Liver (tissue), 9 donors: ENCODE data around the gene UBL4B. TPM values are rescaled to one million over a fixed set of nuclear protein-coding genes. Genes with fewer than 3 reads are reported as not detected.
A peak's percentile ranks its signal among the peaks of the same experiment; 100 is the strongest.

Experiments used
- DNase-seq: peaks from one replicate; pipeline ENCODE4 v3.0.0-alpha.2; 2017; ENCODE audit warnings: low spot score
- H3K27ac ChIP-seq, 2 donors: one replicate each; pipeline ENCODE4 v1.7.0; 2013; ENCODE audit warnings: inconsistent platforms in 2 of 2, low read length in 2 of 2, control low read depth in 1 of 2, low read depth in 1 of 2, mild to moderate bottlenecking in 1 of 2
- H3K27me3 ChIP-seq, 4 donors: one replicate each; pipeline versions ENCODE4 v1.6.1 to v1.7.0; 2013; ENCODE audit warnings: low read length in 3 of 4, inconsistent platforms in 1 of 4, mild to moderate bottlenecking in 1 of 4, moderate library complexity in 1 of 4; ENCODE audit not compliant: control insufficient read depth in 4 of 4, insufficient read depth in 4 of 4
- H3K36me3 ChIP-seq, 4 donors: one replicate each; pipeline versions ENCODE4 v1.6.1 to v1.7.0; 2013; ENCODE audit warnings: low read length in 3 of 4, mild to moderate bottlenecking in 3 of 4, low read depth in 1 of 4, moderate library complexity in 1 of 4; ENCODE audit not compliant: control insufficient read depth in 4 of 4, insufficient read depth in 3 of 4
- H3K4me1 ChIP-seq, 4 donors: one replicate each; pipeline versions ENCODE4 v1.6.1 to v1.7.0; 2013; ENCODE audit warnings: low read length in 3 of 4, mild to moderate bottlenecking in 3 of 4, moderate library complexity in 1 of 4; ENCODE audit not compliant: control insufficient read depth in 4 of 4, insufficient read depth in 4 of 4
- H3K4me3 ChIP-seq, 3 donors: one replicate each; pipeline versions ENCODE4 v1.6.1 to v1.7.0; 2013; ENCODE audit warnings: low read length in 3 of 3, control low read depth in 1 of 3, low read depth in 1 of 3, mild to moderate bottlenecking in 1 of 3
- H3K9ac ChIP-seq, 2 donors: one replicate each; pipeline ENCODE4 v1.7.0; 2013; ENCODE audit warnings: low read length in 2 of 2, mild to moderate bottlenecking in 2 of 2, moderate library complexity in 2 of 2, control low read depth in 1 of 2, low read depth in 1 of 2
- H3K9me3 ChIP-seq, 4 donors: one replicate each; pipeline versions ENCODE4 v1.6.1 to v1.7.0; 2013; ENCODE audit warnings: low read length in 3 of 4; ENCODE audit not compliant: control insufficient read depth in 4 of 4
- ATF3 ChIP-seq: IDR thresholded peaks from 2 replicates; pipeline ENCODE4 v1.6.1; 2016; ENCODE audit warnings: antibody characterized with exemption
- CTCF ChIP-seq: fragments of 150-350 bp; IDR thresholded peaks from 2 replicates; pipeline ENCODE4 v1.5.1; 2017; ENCODE audit warnings: improper control_type of control experiment, low read depth, low read length; ENCODE audit not compliant: missing input control
- EGR1 ChIP-seq, 2 donors: IDR thresholded peaks; 2 replicates each; pipeline ENCODE4 v1.6.1; 2016 to 2018; ENCODE audit warnings: antibody characterized with exemption in 2 of 2, low read depth in 2 of 2
- FOXA1 ChIP-seq: IDR thresholded peaks from 2 replicates; pipeline ENCODE4 v1.6.1; 2016; ENCODE audit warnings: antibody characterized with exemption
- FOXA2 ChIP-seq: IDR thresholded peaks from 2 replicates; pipeline ENCODE4 v1.6.1; 2016; ENCODE audit warnings: antibody characterized with exemption
- GABPA ChIP-seq, 2 donors: IDR thresholded peaks in 1 of 2; conservative IDR thresholded peaks in 1 of 2; 2 replicates each; pipeline ENCODE4 v1.6.1; 2016; ENCODE audit warnings: antibody characterized with exemption in 2 of 2, mild to moderate bottlenecking in 1 of 2, moderate library complexity in 1 of 2
- HNF4A ChIP-seq, 2 donors: conservative IDR thresholded peaks; 2 replicates each; pipeline ENCODE4 v1.6.1; 2016; ENCODE audit warnings: antibody characterized with exemption in 2 of 2, mild to moderate bottlenecking in 2 of 2
- HNF4G ChIP-seq: IDR thresholded peaks from 2 replicates; pipeline ENCODE4 v1.6.1; 2016; ENCODE audit warnings: antibody characterized with exemption
- JUND ChIP-seq, 2 donors: IDR thresholded peaks; 2 replicates each; pipeline ENCODE4 v1.6.1; 2016; ENCODE audit warnings: antibody characterized with exemption in 2 of 2
- MAX ChIP-seq: IDR thresholded peaks from 2 replicates; pipeline ENCODE4 v1.6.1; 2016; ENCODE audit warnings: antibody characterized with exemption
- NR2F2 ChIP-seq: IDR thresholded peaks from 2 replicates; pipeline ENCODE4 v1.6.1; 2016; ENCODE audit warnings: antibody characterized with exemption
- RAD21 ChIP-seq, 2 donors: IDR thresholded peaks; 2 replicates each; pipeline ENCODE4 v1.6.1; 2016; ENCODE audit warnings: antibody characterized with exemption in 2 of 2, mild to moderate bottlenecking in 2 of 2
- REST ChIP-seq: IDR thresholded peaks from 2 replicates; pipeline ENCODE4 v1.6.1; 2016; ENCODE audit warnings: antibody characterized with exemption, mild to moderate bottlenecking
- RXRA ChIP-seq, 2 donors: IDR thresholded peaks; 2 replicates each; pipeline ENCODE4 v1.6.1; 2017 to 2018; ENCODE audit warnings: antibody characterized with exemption in 2 of 2, mild to moderate bottlenecking in 1 of 2
- SP1 ChIP-seq: IDR thresholded peaks from 2 replicates; pipeline ENCODE4 v1.6.1; 2018; ENCODE audit warnings: antibody characterized with exemption, mild to moderate bottlenecking
- TAF1 ChIP-seq: conservative IDR thresholded peaks from 2 replicates; pipeline ENCODE4 v1.6.1; 2016; ENCODE audit warnings: antibody characterized with exemption, mild to moderate bottlenecking
- YY1 ChIP-seq: IDR thresholded peaks from 2 replicates; pipeline ENCODE4 v1.6.1; 2016; ENCODE audit warnings: antibody characterized with exemption, mild to moderate bottlenecking
- ZBTB33 ChIP-seq: IDR thresholded peaks from 2 replicates; pipeline ENCODE4 v1.6.1; 2016; ENCODE audit warnings: antibody characterized with exemption
- WGBS: extraction: QIAGEN DNeasy Blood & Tissue Kit; methylation state at CpG from one replicate; pipeline ENCODE4 v1.1.7; 2013; 5-methylcytosine and 5-hydroxymethylcytosine counted together
- polyA plus RNA-seq, 2 donors: library from polyadenylated mRNA; stranded (reverse) in 1 of 2; unstranded in 1 of 2; fragments of 200-250 nt in 1 of 2; fragments of >200 nt in 1 of 2; fragmentation: Nextera tagmentation in 1 of 2; extraction: Ambion mirVana in 1 of 2; gene quantifications; one replicate each; pipeline versions ENCODE4 v1.2.1 to v1.2.3, GENCODE V29; 2013 to 2015
- total RNA-seq, 2 donors: library from RNA; depleted of rRNA; stranded (reverse); fragments of >200 nt; gene quantifications; one replicate each; pipeline ENCODE4 v1.2.3, GENCODE V29; 2014
- donor health status: healthy.
- donor health status: healthy.
- donor health status: healthy.
- donor health status: healthy.
- donor health status: healthy.

UBL4B gene
- total and polyA plus RNA-seq, 4 donors: not detected

- Histone ChIP-seq H3K9ac (no peak overlapping the region), H3K27ac (no peak overlapping the region), H3K4me3 (no peak overlapping the region), H3K27me3 (no peaks in the 10 kb centered on the region), H3K9me3 (no peaks in the 10 kb centered on the region), H3K4me1 (peaks cover 0 to 23% (median 17%) of the 10 kb centered on the region in 4 donors), H3K36me3 (no peaks in the 10 kb centered on the region)
- DNase-seq: no peak
- TF ChIP-seq SP1 (no peak), ATF3 (no peak), GABPA (IDR thresholded peaks at IDR 0.05 in 1 of 2, conservative IDR thresholded peaks at IDR 0.05 in 1 of 2) (no peak), RXRA (IDR thresholded peaks at IDR 0.05) (no peak), CTCF (no peak), HNF4G (no peak), REST (no peak), ZBTB33 (no peak)
- WGBS: 90% methylated on average over 3 of the region's 3 CpGs
These were observed 20.5 kb upstream of the UBL4B start for GRCh38 chr1:110091791-110092190.

GRCh38 chr1:110092991-110093390 is 19.3 kb upstream of the UBL4B start:
- Histone ChIP-seq H3K9me3 (no peaks in the 10 kb centered on the region), H3K36me3 (no peaks in the 10 kb centered on the region), H3K27me3 (no peaks in the 10 kb centered on the region), H3K4me3 (no peak overlapping the region), H3K9ac (no peak overlapping the region), H3K4me1 (peaks cover 0 to 23% (median 17%) of the 10 kb centered on the region in 4 donors), H3K27ac (no peak overlapping the region)
- DNase-seq: no peak
- WGBS: 48% methylated on average over 2 of the region's 2 CpGs
- TF ChIP-seq HNF4A (conservative IDR thresholded peaks at IDR 0.05): peak; percentile 73 to 80
- peak; percentile 60 to 80 for TF ChIP-seq RXRA (IDR thresholded peaks at IDR 0.05)
- no peak for TF ChIP-seq NR2F2
- no peak for TF ChIP-seq ATF3
- TF ChIP-seq GABPA (IDR thresholded peaks at IDR 0.05 in 1 of 2, conservative IDR thresholded peaks at IDR 0.05 in 1 of 2): no peak
- TF ChIP-seq YY1: no peak
- no peak for TF ChIP-seq RAD21 (IDR thresholded peaks at IDR 0.05)
- TF ChIP-seq MAX: no peak
- TF ChIP-seq FOXA1: peak; percentile 17
- no peak for TF ChIP-seq TAF1
- TF ChIP-seq JUND (IDR thresholded peaks at IDR 0.05): peak in 1 of 2 donors; percentile 79
- no peak for TF ChIP-seq CTCF
- TF ChIP-seq SP1: peak; percentile 52
- TF ChIP-seq HNF4G: no peak
- peak in 1 of 2 donors; percentile 23 for TF ChIP-seq EGR1 (IDR thresholded peaks at IDR 0.05; ENCODE audit: low read depth in 2 of 2)
- peak; percentile 67 for TF ChIP-seq FOXA2
- no peak for TF ChIP-seq REST
